Common myeloid progenitor, CD34-positive (primary cell): ENCODE data around the gene COL23A1.
"Not testable (repeated sequence)": the region's sequence is repeated elsewhere in the genome, so short reads cannot be mapped to it uniquely, and the experiment has no call there.

Source experiments
- CTCF ChIA-PET: fragments of 350-600 bp; sonication (Branson Sonifier 250); formaldehyde crosslinking; loops from one replicate; lab custom pipeline; 2021; ENCODE audit warnings: antibody characterized with exemption; lab: Charles Lee
- POLR2A ChIA-PET: fragments of 350-600 bp; sonication (Branson Sonifier 250); formaldehyde crosslinking; loops from one replicate; lab custom pipeline; 2021; ENCODE audit warnings: antibody characterized with exemption; lab: Charles Lee
- DNase-seq, 3 donors: peaks; one replicate each; pipeline versions ENCODE4 v3.0.0 to v3.0.0-alpha.2; 2013
- H3K27ac ChIP-seq, 2 experiments: 1 replicate in 1 of 2; 2 replicates in 1 of 2; pipeline ENCODE4 v1.7.0; 2013; ENCODE audit warnings: inconsistent platforms in 2 of 2, low read length in 2 of 2, mild to moderate bottlenecking in 2 of 2, low read depth in 1 of 2, moderate library complexity in 1 of 2; ENCODE audit not compliant: severe bottlenecking in 2 of 2, insufficient read depth in 1 of 2, poor library complexity in 1 of 2
- H3K27me3 ChIP-seq, 5 experiments: replicated peaks in 2 of 5; 1 replicate in 3 of 5; 2 replicates in 2 of 5; pipeline versions ENCODE4 v1.6.1 to v1.7.0; 2013; ENCODE audit warnings: low read length in 4 of 5, mild to moderate bottlenecking in 2 of 5, moderate library complexity in 2 of 5, inconsistent platforms in 1 of 5; ENCODE audit not compliant: insufficient read depth in 5 of 5, control insufficient read depth in 4 of 5
- H3K36me3 ChIP-seq, 4 experiments: 1 replicate in 2 of 4; 2 replicates in 2 of 4; pipeline versions ENCODE4 v1.6.1 to v1.7.0; 2013; ENCODE audit warnings: low read length in 3 of 4, control low read depth in 1 of 4, mild to moderate bottlenecking in 1 of 4; ENCODE audit not compliant: control insufficient read depth in 4 of 4, insufficient read depth in 4 of 4
- H3K4me1 ChIP-seq, 4 experiments: 1 replicate in 3 of 4; 2 replicates in 1 of 4; pipeline versions ENCODE4 v1.6.1 to v1.7.1; 2013; ENCODE audit warnings: low read length in 3 of 4, mild to moderate bottlenecking in 3 of 4, control low read depth in 1 of 4, inconsistent platforms in 1 of 4, moderate library complexity in 1 of 4; ENCODE audit not compliant: control insufficient read depth in 4 of 4, insufficient read depth in 4 of 4; ENCODE audit errors: control extremely low read depth in 1 of 4
- H3K4me3 ChIP-seq, 7 experiments: 1 replicate in 4 of 7; 2 replicates in 3 of 7; pipeline versions ENCODE4 v1.5.1 to v1.7.0; 2013; ENCODE audit warnings: mild to moderate bottlenecking in 7 of 7, low read length in 6 of 7, moderate library complexity in 6 of 7, inconsistent platforms in 2 of 7, low read depth in 2 of 7, control low read depth in 1 of 7; ENCODE audit not compliant: insufficient read depth in 4 of 7, control insufficient read depth in 1 of 7; ENCODE audit errors: extremely low read depth in 1 of 7
- H3K9me3 ChIP-seq, 5 experiments: 1 replicate in 4 of 5; 2 replicates in 1 of 5; pipeline versions ENCODE4 v1.6.1 to v1.7.1; 2013; ENCODE audit warnings: low read length in 4 of 5, mild to moderate bottlenecking in 2 of 5, inconsistent platforms in 1 of 5, low read depth in 1 of 5, moderate library complexity in 1 of 5; ENCODE audit not compliant: control insufficient read depth in 4 of 5, insufficient read depth in 2 of 5; ENCODE audit errors: control extremely low read depth in 1 of 5
- WGBS: methylation state at CpG from one replicate; pipeline ENCODE4 v1.1.5; 2013; ENCODE audit not compliant: insufficient coverage; 5-methylcytosine and 5-hydroxymethylcytosine counted together

The COL23A1 gene

DNA sequence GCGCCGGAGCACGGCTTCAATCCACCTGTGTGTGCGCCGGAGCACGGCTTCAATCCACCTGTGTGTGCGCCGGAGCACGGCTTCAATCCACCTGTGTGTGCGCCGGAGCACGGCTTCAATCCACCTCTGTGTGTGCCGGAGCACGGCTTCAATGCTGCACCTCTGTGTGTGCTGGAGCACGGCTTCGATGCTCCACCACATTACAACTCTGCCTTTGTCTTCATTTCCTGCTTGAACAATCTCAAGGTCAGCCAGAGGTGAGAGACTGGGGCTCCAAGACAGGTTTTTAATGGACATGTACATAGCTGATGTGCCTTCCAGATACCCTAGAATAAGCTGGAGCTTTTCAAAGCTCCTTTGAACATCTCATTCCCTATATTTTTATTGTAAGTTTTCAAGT lies 287.9 kb downstream of the COL23A1 start:
- POLR2A ChIA-PET, H3K36me3 ChIP-seq, H3K4me1 ChIP-seq, DNase-seq, H3K4me3 ChIP-seq, H3K27ac ChIP-seq, H3K27me3 ChIP-seq: not testable (repeated sequence)
- 89% methylated on average over 13 of the region's 16 CpGs for WGBS
- peaks cover 0 to 10% (median 8%) of the 10 kb centered on the region in 5 experiments for H3K9me3 ChIP-seq
- CTCF ChIA-PET, result interaction anchor here (1.1 to 1.2 kb wide), 2 partner anchors 19 to 22 kb away, joined by 4 to 6 read pairs; no protein-coding TSS in a partner anchor

DNA sequence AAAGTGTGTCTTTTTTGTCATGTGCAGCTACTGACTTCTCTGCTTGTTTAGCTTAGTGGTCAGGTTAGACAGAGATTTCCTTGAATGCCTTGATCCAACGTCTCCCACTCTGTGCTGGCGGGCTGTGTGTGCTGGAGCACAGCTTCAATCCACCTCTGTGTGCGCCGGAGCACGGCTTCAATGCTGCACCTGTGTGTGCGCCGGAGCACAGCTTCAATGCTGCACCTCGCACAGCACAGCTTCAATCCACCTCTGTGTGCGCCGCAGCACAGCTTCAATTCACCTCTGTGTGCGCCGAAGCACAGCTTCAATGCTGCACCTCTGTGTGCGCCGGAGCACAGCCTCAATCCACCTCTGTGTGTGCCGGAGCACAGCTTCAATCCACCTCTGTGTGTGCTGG lies 288.6 kb downstream of the COL23A1 start:
- ChIA-PET CTCF (interaction anchor here (1.2 kb wide), 1 partner anchor 18 kb away, joined by 4 read pairs; no protein-coding TSS in a partner anchor), POLR2A (no interaction called here)
- peaks cover 0 to 2% (median 0%) of the 10 kb centered on the region in 5 experiments for H3K27me3 ChIP-seq
- WGBS, result 97% methylated on average over 12 of the region's 15 CpGs
- no peaks in the 10 kb centered on the region for H3K36me3 ChIP-seq
- H3K4me3 ChIP-seq, result no peak overlapping the region
- H3K27ac ChIP-seq, result no peak overlapping the region
- DNase-seq, result no peak
- peaks cover 0 to 10% (median 8%) of the 10 kb centered on the region in 5 experiments for H3K9me3 ChIP-seq
- H3K4me1 ChIP-seq, result peaks cover 0 to 8% (median 0%) of the 10 kb centered on the region in 4 experiments

DNA sequence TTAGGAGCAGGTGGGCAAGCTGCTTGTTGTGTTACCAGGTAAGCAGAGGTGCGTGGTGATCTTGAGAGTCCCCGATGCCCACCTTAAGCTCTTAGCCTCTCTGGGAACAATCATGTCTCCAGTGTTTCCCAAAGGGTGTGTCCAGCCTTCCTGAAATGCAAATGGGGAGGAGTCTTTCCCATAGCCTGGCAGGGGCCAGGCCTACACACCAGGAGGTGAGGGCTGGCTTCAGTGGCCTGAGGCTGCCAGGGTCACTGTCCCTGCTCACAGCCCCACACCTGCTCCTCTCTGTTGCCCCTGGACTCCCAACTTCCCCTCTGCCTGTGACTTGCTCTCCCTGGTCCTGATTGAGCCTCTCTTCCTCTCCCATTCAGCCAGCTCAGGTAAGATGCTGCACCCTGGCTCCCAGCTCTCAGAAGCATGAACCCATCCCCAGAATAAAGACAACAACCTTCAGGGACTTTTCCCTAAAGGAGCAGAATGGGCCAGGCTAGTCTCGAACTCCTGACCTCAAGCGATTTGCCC lies 291.8 kb downstream of the COL23A1 start:
- no peak for DNase-seq
- POLR2A ChIA-PET, result no interaction called here
- CTCF ChIA-PET, result no interaction called here
- H3K4me3 ChIP-seq, result no peak overlapping the region
- 100% methylated on average over 4 of the region's 4 CpGs for WGBS
- no peak overlapping the region for H3K27ac ChIP-seq
- H3K27me3 ChIP-seq, result peaks cover 0 to 4% (median 0%) of the 10 kb centered on the region in 5 experiments
- H3K36me3 ChIP-seq, result no peaks in the 10 kb centered on the region
- H3K4me1 ChIP-seq, result no peaks in the 10 kb centered on the region
- peaks cover 0 to 13% (median 8%) of the 10 kb centered on the region in 5 experiments for H3K9me3 ChIP-seq

DNA sequence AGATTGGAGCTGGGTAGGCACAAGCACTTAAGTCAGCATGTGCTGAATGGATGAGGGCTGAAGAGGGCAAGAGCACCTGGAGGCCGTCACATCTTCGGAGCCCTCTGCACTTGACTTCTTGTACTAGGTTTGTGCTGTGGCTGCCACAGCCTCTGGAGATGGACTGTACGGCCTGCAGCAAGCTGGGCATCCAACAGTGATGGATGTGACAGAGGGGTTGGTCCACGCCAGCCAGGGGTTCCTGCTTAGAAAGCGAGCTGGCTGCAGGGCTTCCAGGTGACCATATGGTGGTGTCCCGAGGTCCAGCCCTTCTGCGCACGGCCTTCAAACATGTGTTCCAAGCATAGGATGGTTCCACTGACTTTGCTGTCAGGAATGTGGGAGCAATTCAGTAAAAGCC lies 292.4 kb downstream of the COL23A1 start:
- no peak overlapping the region for H3K4me3 ChIP-seq
- H3K4me1 ChIP-seq, result no peaks in the 10 kb centered on the region
- peaks cover 0 to 13% (median 8%) of the 10 kb centered on the region in 5 experiments for H3K9me3 ChIP-seq
- H3K27me3 ChIP-seq, result peaks cover 0 to 9% (median 0%) of the 10 kb centered on the region in 5 experiments
- no peaks in the 10 kb centered on the region for H3K36me3 ChIP-seq
- WGBS, result 82% methylated on average over 8 of the region's 8 CpGs
- DNase-seq, result no peak
- no peak overlapping the region for H3K27ac ChIP-seq
- CTCF ChIA-PET, result no interaction called here
- POLR2A ChIA-PET, result no interaction called here

DNA sequence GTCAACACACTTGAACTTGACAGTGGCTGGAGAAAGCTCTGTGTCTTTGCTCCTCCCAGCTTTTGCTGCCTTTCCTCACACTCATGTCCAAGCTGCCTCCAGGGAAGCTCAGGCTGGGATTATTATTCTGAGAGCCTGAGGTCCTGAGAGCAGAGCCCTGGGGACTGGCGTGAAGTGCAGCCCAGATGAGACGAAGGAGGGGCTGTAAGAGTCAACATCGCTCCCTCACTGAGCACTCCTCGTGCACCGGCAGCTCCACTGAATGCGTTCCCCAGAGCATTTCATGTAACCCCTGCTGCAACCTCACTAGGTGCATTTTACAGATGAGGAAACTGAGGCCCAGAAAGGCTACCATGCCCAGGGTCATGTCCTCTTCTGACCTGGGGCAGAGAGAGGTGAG lies 294.1 kb downstream of the COL23A1 start:
- Histone ChIP-seq H3K9me3 (peaks cover 0 to 8% (median 2%) of the 10 kb centered on the region in 5 experiments), H3K4me1 (no peaks in the 10 kb centered on the region), H3K4me3 (no peak overlapping the region), H3K36me3 (no peaks in the 10 kb centered on the region), H3K27ac (no peak overlapping the region), H3K27me3 (peaks cover 0 to 7% (median 0%) of the 10 kb centered on the region in 5 experiments)
- 96% methylated on average over 6 of the region's 6 CpGs for WGBS
- ChIA-PET POLR2A (no interaction called here), CTCF (interaction anchor here (0.9 to 1.3 kb wide), 2 partner anchors 9 to 256 kb away, joined by 3 to 4 read pairs; no protein-coding TSS in a partner anchor)
- no peak for DNase-seq

DNA sequence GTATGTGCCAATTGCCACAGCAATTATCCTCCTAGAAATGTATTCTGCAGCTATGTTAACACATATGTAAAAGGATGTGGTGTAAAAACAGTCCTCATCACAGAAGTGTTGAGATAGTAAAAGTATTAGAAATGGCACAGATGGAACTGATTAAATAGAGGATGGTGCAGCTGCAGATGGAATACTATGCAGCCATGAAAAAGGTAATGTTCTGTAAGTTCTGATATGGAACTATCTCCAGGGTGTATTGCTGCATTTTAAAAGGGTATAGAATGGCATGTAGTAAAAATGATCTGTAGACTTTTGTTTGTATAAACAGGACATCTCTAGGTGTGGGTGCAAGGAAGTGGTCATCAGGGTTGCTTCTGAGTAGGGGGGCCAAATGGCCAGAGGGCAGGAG lies 294.6 kb downstream of the COL23A1 start:
- CTCF ChIA-PET, result interaction anchor here (0.9 to 1.3 kb wide), 2 partner anchors 8 to 256 kb away, joined by 3 to 4 read pairs; no protein-coding TSS in a partner anchor
- Histone ChIP-seq H3K27ac (no peak overlapping the region), H3K4me3 (no peak overlapping the region), H3K9me3 (peaks cover 0 to 3% (median 0%) of the 10 kb centered on the region in 5 experiments), H3K36me3 (no peaks in the 10 kb centered on the region), H3K27me3 (peaks cover 0 to 7% (median 0%) of the 10 kb centered on the region in 5 experiments), H3K4me1 (no peaks in the 10 kb centered on the region)
- POLR2A ChIA-PET, result no interaction called here
- DNase-seq, result no peak

DNA sequence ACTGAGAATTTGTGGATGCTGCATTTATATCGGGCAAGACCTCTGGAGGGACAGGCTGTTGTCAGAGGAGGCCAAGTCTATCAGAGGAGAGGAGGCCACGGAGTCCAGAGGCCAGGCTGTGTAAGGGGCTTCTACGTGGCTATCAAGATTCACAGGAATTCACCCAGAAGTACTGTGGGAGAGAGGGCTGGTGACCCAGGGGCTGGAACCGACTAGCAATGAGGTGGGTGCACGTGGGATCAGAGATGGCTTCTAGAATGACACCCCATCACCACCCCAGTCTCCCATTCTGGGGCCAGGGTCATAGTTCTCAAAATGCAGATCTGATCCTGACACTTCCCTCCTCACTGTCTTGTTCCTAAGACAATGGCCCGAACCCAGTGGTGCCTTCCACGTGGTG lies 296.4 kb downstream of the COL23A1 start:
- no peaks in the 10 kb centered on the region for H3K4me1 ChIP-seq
- ChIA-PET CTCF (no interaction called here), POLR2A (no interaction called here)
- peaks cover 0 to 7% (median 0%) of the 10 kb centered on the region in 5 experiments for H3K27me3 ChIP-seq
- H3K9me3 ChIP-seq, result peaks cover 0 to 3% (median 0%) of the 10 kb centered on the region in 5 experiments
- H3K27ac ChIP-seq, result no peak overlapping the region
- DNase-seq, result no peak
- H3K36me3 ChIP-seq, result no peaks in the 10 kb centered on the region
- 98% methylated on average over 4 of the region's 7 CpGs for WGBS
- H3K4me3 ChIP-seq, result no peak overlapping the region
